Fibroblast of skin of back (primary cell): Measurements from ENCODE around the gene C2CD2L.
"Not testable (repeated sequence)": the region's sequence is repeated elsewhere in the genome, so short reads cannot be mapped to it uniquely, and the experiment has no call there.

Source experiments
- DNase-seq: peaks from one replicate; pipeline ENCODE4 v3.0.0-alpha.2; 2013

C2CD2L gene

GRCh38 chr11:119153049-119153818 is 46.1 kb downstream of the C2CD2L start:
- DNase-seq: peak; percentile 10

- DNase-seq: no peak
Measured at GRCh38 chr11:119154178-119154577, 47.0 kb downstream of the C2CD2L start.

- no peak for DNase-seq
Measured at GRCh38 chr11:119155733-119156492, 48.8 kb downstream of the C2CD2L start.

- no peak for DNase-seq
Measured at GRCh38 chr11:119156496-119156895, 49.4 kb downstream of the C2CD2L start.

- peak; percentile 12 for DNase-seq
Measured at GRCh38 chr11:119157063-119157462, 49.9 kb downstream of the C2CD2L start.

- DNase-seq: no peak
Measured at GRCh38 chr11:119158467-119158866, 51.3 kb downstream of the C2CD2L start.

- DNase-seq: no peak
Measured at GRCh38 chr11:119160151-119160550, 53.0 kb downstream of the C2CD2L start.

GRCh38 chr11:119161871-119162270 is 54.7 kb downstream of the C2CD2L start:
- DNase-seq: no peak

GRCh38 chr11:119166368-119167076 is 59.4 kb downstream of the C2CD2L start:
- peak; percentile 70 for DNase-seq

- not testable (repeated sequence) for DNase-seq
Measured at GRCh38 chr11:119167077-119167458, 59.9 kb downstream of the C2CD2L start.

GRCh38 chr11:119167933-119168332 is 60.8 kb downstream of the C2CD2L start:
- peak; percentile 7 for DNase-seq
